Activated CD8-positive, alpha-beta memory T cell treated with anti-CD3 and anti-CD28 coated beads, Interleukin-2, amount 50 U/mL, for 1 hour (primary cell): ENCODE results near the gene TFEB.

Source experiments
- DNase-seq: peaks from one replicate; pipeline ENCODE4 v3.0.0-alpha.2; 2020; ENCODE audit errors: extremely low read depth

Gene TFEB

DNA sequence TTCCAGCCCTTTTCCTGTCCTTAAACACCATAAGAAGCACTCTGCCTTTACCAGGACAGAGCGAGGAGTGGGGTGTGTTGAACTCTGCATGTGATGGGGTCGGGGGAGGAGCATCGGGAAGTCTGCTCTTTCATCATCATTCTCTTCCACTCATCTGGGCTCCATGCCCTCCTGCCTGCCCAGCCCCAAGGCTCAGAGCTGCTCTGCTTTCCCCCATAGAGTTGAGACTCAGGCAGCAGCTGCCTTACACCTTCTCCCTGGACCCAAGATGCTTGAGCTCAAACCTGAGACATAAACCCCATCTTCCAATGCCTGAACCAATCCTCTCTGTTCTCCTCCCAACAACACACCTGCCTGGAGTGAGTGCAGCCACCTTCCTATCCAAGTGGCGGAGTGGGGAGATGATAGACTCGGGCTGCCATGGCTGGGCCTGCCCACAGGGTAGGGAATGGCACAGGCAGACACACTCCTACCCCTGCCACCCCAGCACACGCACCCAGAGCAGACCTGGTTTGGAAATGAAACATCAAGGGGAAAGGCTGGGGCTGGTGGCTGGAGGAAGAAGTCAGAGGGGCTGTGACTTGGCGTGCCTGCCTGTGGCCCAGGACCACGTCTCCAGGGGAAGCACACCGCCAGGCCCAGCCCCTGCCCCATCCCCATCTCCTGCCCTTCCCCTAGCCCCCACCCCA, 28.4 kb downstream of the TFEB start:
- no peak for DNase-seq

DNA sequence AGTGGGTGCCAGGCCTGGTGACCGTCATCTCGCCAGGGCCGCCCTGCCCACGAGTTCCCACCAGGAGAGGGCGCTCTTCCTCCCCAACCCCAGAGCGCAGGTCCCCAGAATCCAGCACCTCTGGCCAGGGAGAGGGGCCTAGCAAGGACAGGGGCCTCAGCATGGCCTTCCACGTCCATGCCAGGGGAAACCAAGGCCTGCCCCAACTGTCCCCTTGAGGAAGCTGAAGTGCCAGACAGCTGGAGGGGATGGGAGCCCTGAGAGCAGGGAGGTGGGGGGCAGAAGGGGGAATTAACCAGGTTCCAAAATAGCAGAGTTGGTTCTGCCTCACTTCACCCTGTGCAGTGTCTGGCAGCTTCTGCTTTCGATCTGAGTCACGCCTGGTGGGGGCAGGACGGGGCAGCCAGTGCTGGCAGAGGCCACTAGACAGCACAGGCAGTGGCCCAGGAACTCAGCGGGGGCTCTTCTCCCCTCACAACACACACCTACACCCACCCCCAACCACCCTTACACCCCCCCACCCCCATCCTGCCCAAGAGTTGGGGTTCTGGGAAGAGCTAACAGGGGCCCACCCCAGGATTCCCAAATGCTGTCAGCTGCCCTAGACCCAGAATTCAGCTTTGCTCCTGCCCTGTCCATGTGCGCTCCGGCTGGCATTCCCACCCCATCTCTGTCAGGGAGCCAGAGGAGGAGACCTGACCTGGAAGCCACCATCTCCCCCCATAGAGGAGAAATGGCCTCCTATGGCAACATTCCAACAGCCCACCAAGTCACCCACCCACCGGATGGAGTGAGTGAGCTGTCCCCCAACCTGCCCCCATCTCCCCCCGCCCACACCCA, 29.2 kb downstream of the TFEB start:
- DNase-seq = no peak

DNA sequence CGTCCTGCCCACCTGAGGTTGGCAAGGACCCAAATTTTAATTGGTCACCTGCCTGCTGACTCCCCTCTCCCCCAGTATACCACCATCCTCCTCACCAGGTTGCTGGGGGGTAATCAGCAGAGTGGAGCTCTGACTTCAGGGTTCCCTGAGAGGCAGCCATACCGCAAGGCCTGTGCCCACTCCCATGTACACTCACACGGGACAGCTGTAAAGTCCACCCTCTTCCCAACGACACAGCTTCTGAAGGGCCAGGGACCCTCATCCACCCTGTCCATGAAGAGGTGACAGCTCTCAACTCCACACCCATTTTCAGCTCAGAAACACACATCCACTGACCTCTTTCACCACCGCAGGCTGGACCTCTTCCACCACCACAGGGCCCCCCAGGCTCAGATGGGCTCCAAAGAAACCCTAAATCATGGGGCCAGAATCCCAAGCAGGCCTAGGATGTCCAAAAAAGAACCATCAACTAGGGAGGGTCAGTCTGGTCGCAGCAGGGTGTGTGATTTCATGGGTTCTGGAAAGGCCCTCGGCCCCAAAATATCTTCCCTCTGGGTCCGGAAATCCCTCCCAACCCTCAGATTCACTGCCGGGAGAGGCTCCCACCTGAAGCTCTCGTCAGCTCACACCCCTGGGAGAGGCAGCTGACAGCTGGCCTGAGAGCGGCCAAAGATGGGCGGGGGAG, 30.0 kb downstream of the TFEB start:
- no peak for DNase-seq

DNA sequence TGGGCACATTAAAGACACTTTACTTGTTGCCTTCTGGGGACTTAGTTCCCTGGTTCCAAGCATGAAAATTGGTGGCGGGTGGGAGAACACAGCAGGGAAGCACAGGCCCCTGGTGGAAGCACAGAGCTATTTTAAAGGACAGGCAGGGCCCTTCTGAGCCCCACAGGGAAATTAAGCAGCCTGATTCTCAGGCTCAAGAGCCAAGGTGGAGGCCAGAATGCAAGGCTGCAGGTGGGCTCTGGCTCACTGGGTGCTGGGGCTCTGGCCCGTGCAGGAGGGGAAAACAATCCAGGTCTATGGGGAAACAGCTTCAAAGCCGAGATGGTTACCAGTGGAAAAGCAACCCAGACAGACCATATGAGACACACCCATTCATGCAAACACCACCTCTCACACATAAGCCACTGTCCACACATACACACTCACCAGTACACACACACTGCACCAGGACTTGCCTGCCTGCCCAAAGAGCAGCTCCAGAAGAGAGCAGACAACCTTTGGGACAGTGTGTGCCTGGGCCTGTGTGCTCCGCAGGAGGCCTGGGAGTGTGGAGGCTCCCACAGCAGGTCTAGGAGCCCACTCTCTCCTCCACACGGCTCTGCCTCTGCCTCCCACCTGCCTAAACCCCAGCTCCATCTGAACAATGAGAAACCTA, 30.6 kb downstream of the TFEB start:
- no peak for DNase-seq

DNA sequence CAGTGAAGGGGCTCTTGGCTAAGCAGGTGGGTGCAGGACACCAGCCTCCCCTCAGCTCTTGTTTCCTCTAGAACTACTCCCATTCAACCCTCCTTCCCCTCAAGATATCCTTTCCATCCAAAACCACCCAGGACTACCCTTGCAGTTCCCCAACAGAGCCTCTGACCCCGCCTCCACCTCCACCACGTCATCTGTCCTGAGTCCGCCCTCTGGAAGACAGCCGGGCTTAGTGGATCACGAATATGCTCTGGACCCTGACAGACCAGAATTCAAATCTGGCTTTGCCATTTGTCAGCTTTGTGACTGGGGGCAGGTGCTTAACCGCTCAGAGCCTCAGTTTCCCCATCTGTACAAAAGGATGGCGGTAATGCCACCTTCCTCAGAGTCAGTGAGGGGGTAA, 31.4 kb downstream of the TFEB start:
- DNase-seq = no peak

DNA sequence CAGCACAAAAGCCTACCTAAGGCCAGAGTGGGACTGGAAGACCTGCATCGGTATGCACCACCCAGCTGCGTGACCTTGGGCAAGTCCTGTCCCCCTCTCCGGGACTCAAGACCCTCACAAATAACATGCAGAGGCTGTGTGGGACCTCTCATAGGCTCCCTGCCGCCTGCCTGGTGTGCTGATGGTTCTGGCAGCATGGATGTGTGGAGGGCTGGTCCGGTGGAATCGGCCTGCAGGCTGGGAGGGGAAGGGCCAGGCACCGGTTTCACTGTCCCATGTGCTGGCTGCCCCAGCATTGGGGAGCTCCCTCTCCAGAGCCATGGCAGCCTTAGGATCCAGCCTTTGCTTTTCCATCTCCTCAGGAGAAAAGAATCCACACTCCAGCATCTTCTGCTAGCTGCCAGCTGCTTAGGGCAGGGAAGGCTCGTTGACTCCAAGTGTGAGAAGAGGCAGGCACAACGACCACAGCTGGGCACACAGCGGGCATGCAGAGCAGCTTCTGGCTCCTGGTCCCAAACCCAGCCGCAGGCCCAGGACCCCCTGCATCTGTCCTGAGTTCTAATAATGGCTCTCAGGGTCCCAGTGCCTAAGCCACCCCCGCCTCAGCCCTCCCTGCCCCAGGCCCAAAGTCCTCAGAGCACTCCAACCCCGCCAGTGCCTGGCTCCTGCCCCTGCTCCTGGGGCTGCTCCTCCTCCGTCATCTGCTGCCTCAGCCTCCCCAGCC, 32.5 kb downstream of the TFEB start:
- DNase-seq = no peak

DNA sequence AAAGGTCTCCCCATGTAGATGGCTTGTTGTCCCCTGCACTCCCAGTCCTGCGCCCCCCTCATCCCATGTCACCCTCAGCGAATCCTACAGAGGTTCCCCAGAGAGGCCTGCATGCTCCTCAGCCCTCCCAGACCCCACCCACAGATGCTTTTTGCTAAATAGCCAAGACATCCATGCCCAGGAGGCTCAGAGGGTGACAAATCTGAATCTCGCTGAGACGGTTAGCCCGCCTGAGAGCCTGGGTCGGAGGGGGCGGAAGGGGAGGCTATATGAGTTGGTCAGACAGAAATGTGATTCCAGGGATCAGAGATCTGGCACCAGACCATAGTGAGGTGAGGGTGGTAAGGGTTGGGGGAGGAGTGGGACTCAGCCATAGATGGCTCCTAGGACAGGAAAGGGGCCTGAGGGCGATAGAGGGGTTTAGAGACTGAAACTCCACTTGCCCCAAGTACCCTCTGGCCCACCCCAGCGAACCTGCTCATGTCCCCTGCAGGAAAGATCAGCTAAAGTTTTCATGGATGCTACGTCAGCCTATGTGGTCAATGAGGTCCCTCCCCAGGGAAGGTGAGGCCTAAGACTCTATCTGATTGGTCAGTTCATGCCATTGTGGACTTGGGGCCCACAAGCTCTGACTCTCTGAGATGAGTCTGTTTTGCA, 33.2 kb downstream of the TFEB start:
- no peak for DNase-seq

DNA sequence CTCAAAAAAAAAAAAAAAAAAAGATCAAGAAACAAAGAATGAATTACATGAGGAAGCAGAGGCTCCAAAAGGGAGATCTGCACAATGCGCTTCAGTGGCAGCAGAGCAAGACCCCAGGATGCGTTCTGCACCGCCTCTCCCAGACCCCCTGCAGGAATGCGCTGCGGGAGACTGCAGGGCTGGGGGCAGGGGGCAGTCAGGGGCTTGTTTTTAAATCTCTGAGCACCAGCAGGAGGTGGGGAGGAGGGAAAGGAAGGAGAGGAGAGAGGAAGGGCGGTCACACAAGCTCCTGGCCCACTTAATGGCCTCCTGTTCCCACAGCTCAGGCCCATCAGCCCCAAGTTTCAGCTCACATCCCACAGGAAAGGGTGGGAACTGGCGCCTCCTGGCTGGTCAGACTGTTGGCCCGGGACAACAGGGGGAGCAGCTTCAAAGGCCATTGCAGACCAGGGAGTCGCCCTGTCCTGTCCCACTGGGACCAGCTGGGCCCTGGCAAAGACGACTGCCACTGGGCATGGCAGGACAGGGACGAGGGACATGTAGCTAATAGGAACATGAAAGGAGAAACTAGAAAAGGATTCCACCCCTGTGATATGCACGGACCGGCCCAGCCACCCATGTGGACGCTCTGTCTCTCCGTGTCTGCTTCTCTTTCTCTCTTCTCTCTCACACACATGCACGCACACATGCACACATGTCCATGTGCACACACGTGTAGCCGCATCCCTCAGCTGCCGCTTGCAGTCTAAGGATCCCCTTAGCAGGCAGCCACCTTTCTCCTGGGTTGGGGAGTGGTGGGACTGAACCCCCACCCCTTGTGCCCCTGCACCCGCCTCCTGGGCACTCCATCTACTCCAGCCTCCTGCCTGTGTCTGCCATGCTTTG, 34.7 kb downstream of the TFEB start:
- DNase-seq = no peak

DNA sequence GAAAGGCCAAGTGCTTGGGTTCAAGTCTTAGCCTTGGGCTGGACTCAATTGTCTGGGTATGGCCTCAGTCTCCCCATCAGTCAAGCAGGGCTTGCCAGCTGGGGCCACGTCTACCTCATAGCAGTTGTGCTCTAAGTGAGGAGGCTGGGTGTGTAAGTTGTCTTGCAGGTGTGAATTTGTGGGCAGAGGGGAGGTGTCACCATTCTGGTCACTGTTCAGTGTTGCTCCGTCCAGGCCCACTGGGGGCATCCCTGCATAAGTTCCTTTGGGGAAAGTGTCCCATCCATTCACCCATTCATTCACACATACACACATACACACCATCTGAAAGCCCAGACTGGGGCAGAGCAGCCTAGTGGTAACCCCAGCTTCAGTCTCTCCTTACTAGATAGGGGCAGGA, 36.3 kb downstream of the TFEB start:
- DNase-seq = no peak

DNA sequence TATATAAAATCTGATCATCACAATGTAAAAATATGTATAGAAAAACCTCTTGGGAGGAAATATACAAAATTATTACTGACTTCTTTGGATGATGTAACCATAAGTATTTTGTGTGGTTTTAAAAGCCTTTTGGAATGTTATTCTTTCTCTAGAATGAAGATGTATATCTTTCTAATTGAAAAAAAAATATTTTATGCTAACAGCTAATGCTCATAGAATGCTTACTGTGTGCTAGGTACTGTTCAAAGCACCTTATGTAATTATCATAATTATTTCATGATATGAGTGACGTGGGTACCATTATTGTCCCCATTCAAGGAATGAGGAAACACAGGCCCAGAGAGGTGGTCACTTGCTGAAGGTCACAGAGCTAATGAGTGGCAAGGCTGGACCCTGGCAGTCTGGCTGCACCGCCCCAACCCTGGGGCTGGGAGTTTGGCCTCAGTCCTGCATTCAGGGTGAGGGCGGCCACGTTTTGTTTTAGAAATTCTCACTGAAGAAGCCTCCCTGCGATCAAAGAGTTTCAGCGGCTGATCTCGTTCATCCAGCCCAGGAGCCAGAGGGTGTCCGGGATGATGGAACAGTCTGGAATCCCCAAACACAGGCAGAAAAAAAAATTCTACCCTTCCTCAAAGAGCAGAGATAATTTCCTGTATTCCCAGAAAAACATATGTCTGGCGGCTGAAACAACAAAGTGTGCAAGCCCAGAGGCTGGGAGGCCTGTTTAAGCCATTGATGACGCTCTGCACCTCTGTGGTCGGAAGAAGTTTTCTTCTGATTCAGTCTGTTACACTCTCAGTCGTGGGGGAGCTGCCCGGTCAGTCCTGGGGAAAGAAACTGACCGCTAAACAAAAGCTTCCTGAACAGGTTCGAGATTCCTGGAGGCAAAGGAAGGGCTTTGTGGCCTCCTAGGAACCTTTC, 37.3 kb downstream of the TFEB start:
- DNase-seq = no peak

DNA sequence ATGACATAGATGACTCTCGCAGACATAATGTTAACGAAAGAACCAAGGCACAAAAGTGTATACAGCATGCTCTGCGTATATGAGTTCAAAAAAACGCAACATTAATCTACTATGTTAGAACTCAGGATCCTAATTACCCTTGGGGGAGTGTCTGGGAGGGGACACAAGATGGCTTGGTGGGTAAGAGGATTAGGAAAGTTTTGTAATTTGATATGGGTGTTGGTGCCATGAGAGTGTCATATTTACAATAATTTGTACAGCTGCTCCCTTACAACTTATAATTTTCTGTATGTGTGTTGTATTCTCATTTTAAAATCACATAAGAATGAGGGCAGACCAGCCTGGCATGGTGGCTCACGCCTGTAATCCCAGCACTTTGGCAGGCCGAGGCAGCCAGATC, 38.6 kb downstream of the TFEB start:
- DNase-seq = no peak

DNA sequence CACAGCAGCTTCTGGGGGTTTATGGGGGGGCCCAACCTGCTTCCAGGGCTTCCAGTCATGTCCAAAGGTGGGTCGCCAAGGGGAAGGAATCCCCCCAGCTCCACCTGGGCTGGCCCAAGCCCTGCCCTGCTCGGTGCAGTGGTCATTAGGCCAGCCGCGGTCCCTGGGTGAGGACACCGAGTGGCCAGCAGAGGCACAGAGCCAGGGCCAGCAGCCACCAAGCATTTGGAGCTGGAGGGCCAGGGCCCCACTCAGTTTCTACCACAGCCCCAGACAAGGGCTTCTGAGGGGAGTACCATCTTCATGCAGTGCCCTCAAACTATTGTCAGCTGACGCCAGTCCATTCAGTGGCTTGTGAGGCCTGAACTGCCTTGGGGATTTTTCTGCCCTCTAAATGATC, 39.6 kb downstream of the TFEB start:
- DNase-seq = no peak

DNA sequence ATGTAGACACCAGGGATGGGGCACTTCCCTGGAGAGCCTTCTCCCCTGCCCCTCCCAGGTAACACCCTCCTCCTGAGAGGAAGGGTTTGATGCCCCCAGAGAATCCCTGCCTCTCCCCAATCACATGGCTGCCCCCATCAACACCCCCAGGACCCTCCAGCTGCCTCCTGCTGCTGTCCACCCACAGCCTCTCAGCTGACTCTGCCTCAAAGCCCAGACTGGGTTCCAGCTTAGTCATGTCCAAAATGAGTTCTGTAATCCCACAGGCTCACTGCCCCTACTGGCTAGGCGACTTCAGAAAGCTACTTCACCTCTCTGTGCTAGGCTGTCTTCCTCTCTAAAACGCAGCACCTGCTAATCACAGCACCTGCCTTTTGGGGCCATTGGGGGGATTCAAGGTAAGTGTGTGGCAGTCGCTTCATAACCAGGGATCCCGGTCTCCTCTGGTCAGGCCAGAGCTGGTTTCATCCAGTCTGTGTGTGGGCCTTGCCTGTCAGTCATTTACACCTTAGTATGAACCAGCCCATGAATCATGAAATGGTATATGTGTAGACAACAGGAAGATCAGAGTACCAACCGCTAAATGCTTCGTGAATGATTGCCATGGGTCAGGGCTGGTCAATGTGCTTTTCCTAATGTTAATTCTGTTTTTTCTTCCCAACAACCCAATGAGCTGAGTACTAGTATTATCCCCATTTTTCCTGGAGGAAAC, 40.4 kb downstream of the TFEB start:
- DNase-seq = no peak

DNA sequence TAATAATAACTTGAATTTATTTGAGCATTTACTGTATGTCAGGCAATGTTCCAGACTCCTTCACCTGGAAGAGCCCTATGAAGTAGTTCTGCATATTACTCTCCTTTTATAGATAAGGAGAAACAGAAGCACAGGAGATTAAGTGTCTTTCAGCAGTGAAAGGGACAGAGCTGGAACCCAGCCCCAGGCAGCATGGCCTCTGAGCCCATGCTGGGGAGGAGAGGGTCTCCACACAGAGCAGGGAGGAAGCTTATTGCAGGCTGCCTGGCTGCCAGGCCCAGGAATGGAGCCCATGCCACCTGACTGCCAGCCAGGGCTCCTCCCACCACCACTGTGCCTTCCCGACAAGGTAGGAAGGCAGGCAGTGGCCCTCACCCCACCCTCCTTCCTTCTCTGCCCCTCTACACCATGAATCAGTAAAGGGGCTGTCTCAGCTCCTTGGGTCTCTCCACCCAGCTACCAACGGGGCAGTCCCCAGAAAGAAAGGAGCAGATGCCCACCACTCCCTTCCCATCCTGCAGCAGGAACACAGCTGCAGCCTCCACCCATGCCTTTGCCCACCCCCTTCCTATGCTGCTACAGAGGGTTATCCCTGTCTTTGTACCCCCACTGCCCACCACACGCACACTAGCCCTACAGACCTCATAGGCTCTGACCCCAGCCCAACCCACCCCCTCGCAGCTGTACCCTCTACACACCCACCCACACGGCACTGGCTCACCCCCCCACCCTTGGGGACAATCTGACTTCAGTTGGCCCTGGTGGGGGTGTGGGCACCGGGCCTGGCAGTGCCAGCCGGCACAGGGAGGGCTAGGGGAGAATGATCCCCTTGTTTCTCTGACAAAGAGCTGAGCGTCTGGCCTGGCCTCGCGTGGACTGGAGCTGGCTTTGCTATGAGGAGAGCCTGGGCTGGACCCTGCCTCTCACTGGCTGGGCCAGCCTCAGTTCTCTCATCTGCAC, 41.8 kb downstream of the TFEB start:
- no peak for DNase-seq

DNA sequence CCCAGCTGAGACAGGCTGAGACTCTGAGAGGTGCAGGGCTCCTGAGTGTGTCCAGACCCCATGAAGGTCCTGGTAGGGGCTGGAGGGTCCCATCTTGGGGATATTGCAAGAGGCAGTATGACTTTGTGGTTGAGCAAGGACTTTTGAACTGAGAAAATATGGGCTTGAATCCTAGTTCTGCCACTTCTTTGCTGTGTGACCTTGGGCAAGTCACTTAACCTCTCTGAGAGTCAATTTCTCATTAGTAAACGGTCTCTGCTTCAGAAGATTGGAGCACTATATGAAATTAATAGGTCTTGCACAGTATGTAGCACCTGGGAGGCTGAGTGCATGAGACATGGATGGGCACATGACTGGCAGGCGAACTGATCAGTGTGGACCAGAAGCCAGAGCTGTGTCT, 42.7 kb downstream of the TFEB start:
- DNase-seq = no peak

DNA sequence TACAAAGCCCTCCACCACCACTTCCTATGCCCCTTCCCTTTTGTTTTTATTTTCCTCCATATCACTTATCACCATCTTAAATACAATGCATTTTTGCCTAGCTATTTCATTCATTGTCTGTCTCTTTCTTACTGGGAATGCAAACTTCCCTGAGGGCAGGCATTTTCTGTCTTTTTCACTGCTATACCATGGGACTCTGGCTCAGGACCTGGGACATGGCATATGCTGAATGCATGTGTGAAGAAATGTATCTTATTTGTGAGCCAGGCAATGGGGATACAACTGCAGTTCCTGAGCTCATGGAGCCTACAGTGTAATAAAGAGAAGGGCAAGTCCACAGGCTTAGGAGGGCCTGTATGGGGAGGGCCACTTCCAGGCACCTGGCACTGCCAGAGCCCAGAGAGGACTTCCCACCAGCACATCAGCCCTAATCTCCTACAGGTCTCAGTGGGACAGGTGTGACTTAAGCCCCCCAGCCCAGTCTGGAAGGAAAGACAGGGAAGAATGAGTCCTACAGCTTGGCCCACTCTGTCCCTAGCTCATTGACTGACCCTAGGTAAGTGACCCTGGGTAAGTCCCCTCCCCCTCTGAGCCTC, 43.2 kb downstream of the TFEB start:
- DNase-seq = no peak
